RWPE1 (cell line): ENCODE data around the gene CHD9.

Experiments
- CTCF ChIA-PET: fragments of 350-600 bp; sonication (Branson Sonifier 250); formaldehyde crosslinking; extraction: SDS; loops from one replicate; lab custom pipeline; 2021; lab: Yijun Ruan, JAX
- POLR2A ChIA-PET: fragments of 400-600 bp; formaldehyde crosslinking; extraction: SDS; loops from one replicate; lab custom pipeline; 2020; ENCODE audit warnings: antibody characterized with exemption; ENCODE audit not compliant: low non-redundant PET; lab: Yijun Ruan, JAX
- DNase-seq: peaks from one replicate; pipeline ENCODE4 v3.0.0; 2012; ENCODE audit warnings: low spot score
- H3K27ac ChIP-seq: fragments of 450-650 bp; 2 replicates; pipeline ENCODE4 v1.5.1; 2017
- TF ChIP-seq, protein P1 (sequence below): fragments of 450-650 bp; conservative IDR thresholded peaks from 2 replicates; pipeline ENCODE4 v1.5.1; 2017; ENCODE audit warnings: low read depth, mild to moderate bottlenecking

The CHD9 gene

GRCh38 chr16:53219795-53220454 is 165.1 kb downstream of the CHD9 start:
- DNase-seq = peak; percentile 27
- TF ChIP-seq, protein P1, sequence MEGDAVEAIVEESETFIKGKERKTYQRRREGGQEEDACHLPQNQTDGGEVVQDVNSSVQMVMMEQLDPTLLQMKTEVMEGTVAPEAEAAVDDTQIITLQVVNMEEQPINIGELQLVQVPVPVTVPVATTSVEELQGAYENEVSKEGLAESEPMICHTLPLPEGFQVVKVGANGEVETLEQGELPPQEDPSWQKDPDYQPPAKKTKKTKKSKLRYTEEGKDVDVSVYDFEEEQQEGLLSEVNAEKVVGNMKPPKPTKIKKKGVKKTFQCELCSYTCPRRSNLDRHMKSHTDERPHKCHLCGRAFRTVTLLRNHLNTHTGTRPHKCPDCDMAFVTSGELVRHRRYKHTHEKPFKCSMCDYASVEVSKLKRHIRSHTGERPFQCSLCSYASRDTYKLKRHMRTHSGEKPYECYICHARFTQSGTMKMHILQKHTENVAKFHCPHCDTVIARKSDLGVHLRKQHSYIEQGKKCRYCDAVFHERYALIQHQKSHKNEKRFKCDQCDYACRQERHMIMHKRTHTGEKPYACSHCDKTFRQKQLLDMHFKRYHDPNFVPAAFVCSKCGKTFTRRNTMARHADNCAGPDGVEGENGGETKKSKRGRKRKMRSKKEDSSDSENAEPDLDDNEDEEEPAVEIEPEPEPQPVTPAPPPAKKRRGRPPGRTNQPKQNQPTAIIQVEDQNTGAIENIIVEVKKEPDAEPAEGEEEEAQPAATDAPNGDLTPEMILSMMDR = no peak
- H3K27ac ChIP-seq = no peak overlapping the region
- POLR2A ChIA-PET = no interaction called here
- CTCF ChIA-PET = no interaction called here

- DNase-seq = no peak
- TF ChIP-seq, protein P1 = no peak
- CTCF ChIA-PET = no interaction called here
- POLR2A ChIA-PET = no interaction called here
- no peak overlapping the region for H3K27ac ChIP-seq
These were observed 165.8 kb downstream of the CHD9 start for GRCh38 chr16:53220585-53220984.

DNA sequence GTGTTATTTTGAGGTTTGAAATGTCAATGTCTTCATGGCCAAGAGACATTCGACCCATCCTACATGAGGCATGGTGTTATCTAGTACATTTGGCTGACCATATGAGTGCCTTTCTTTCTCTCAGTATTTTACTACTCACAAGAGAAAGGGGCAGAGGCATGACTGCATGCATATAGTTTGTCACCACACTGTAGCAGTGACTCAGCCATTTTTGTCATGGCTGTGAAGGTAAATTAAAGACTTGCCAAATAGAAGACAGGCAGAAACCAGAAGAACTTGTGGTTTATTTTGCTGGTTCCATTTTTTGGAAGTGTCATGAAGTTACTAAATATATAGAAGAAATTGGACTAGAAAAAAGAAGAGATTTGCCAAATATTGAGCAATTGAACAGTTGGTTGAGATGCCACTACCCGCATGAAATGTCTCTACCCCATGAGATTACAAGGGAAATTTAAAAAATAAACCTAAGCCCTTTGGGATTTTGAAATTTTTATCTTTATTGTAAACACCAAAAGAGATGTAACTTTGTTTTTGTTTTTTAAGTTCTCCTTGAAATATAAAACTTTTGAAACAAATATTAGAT is 170.3 kb downstream of the CHD9 start:
- no peak overlapping the region for H3K27ac ChIP-seq
- DNase-seq = no peak
- TF ChIP-seq, protein P1 = no peak
- POLR2A ChIA-PET = no interaction called here
- CTCF ChIA-PET = no interaction called here

- H3K27ac ChIP-seq = no peak overlapping the region
- ChIA-PET POLR2A (no interaction called here), CTCF (no interaction called here)
- TF ChIP-seq, protein P1 = no peak
- no peak for DNase-seq
These were observed 178.2 kb downstream of the CHD9 start for GRCh38 chr16:53232826-53233529.

- CTCF ChIA-PET = no interaction called here
- TF ChIP-seq, protein P1 = no peak
- DNase-seq = no peak
- POLR2A ChIA-PET = no interaction called here
- H3K27ac ChIP-seq = no peak overlapping the region
These were observed 180.0 kb downstream of the CHD9 start for GRCh38 chr16:53234836-53235235.

GRCh38 chr16:53235851-53236250 is 181.1 kb downstream of the CHD9 start:
- DNase-seq = no peak
- ChIA-PET CTCF (no interaction called here), POLR2A (no interaction called here)
- TF ChIP-seq, protein P1 = no peak
- no peak overlapping the region for H3K27ac ChIP-seq
